ENCODE measurements around the gene HIC1.
A peak's percentile ranks its signal among the peaks of the same experiment; 100 is the strongest.

DNA sequence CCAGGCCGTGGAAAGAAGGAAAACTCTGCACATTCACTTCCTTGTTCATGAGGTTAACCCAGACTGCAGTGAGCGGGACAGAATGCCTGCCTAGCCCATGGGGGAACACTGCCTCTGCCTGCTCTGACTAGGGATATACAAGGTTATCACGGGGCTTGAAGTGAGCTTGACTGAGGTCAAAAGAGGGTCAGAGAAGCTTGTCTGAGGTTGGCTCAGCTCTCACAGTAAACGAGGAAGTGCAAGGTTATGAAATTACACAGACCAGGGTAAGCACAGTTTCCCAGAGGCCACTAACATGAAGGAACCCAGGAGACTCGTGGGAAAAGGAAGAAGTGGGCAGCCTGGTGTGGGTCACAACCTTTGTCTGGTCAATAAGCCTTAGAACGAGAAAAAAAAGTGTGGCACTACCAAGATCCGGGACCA lies 28.7 kb downstream of the HIC1 start:
- TF ChIP-seq, protein P1, sequence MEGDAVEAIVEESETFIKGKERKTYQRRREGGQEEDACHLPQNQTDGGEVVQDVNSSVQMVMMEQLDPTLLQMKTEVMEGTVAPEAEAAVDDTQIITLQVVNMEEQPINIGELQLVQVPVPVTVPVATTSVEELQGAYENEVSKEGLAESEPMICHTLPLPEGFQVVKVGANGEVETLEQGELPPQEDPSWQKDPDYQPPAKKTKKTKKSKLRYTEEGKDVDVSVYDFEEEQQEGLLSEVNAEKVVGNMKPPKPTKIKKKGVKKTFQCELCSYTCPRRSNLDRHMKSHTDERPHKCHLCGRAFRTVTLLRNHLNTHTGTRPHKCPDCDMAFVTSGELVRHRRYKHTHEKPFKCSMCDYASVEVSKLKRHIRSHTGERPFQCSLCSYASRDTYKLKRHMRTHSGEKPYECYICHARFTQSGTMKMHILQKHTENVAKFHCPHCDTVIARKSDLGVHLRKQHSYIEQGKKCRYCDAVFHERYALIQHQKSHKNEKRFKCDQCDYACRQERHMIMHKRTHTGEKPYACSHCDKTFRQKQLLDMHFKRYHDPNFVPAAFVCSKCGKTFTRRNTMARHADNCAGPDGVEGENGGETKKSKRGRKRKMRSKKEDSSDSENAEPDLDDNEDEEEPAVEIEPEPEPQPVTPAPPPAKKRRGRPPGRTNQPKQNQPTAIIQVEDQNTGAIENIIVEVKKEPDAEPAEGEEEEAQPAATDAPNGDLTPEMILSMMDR (IDR thresholded peaks at IDR 0.05; ENCODE audit: insufficient read depth, low read length) = no peak
- TF ChIP-seq SPI1 (IDR thresholded peaks at IDR 0.05; ENCODE audit: borderline replicate concordance, low read depth) = peak; percentile 92

Measured in HL-60 (cell line).